SKM-1 (cell line): ENCODE measurements around the gene THEM5.
"Not testable (repeated sequence)": the region's sequence is repeated elsewhere in the genome, so short reads cannot be mapped to it uniquely, and the experiment has no call there.

Source experiments
- DNase-seq: peaks from one replicate; lab custom pipeline; 2025; ENCODE audit not compliant: unreplicated experiment; lab: John Stamatoyannopoulos, UW

The THEM5 gene

GRCh38 chr1:151853411-151853943 is at the start of gene THEM5:
Gene THEM5, minus strand, starts transcription at chr1:151853712. Its CDS starts 147 bp downstream, at chr1:151853565.
- no peak for DNase-seq

- no peak for DNase-seq
Observed at GRCh38 chr1:151902858-151903257, 49.3 kb upstream of the THEM5 start.

DNA sequence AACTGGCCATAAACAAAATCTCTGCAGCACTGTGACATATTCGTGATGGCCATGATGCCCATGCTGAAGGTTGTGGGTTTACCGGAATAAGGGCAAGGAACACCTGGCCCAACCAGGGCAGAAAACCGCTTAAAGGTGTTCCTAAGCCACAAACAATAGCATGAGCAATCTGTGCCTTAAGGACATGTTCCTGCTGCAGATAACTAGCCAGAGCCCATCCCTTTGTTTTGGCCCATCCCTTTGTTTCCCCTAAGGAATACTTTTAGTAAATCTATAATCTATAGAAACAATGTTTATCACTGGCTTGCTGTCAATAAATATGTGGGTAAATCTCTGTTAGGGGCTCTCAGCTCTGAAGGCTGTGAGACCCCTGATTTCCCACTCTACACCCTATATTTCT is 47.3 kb upstream of the THEM5 start:
- not testable (repeated sequence) for DNase-seq

DNA sequence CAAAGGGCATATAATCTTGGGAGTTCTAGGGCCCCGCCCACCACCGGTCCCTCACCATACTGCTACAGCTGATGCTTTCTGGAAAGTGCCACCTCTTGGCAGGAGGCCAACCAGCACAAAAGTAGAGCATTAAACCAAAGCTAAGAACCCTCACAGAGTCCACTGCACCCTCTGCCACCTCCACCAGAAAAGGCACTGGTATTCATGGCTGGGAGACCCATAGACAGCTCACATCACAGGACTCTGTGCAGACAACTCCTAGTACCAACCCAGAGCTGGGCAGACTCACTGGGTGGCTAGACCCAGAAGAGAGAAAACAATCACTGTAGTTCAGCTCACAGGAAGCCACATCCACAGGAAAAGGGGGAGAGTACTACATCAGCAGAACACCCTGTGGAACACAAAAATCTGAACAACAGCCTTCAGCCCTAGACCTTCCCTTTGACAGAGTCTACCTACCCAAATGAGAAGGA is 45.0 kb upstream of the THEM5 start:
- no peak for DNase-seq

GRCh38 chr1:151897991-151898431 is 44.5 kb upstream of the THEM5 start:
- DNase-seq = no peak

DNA sequence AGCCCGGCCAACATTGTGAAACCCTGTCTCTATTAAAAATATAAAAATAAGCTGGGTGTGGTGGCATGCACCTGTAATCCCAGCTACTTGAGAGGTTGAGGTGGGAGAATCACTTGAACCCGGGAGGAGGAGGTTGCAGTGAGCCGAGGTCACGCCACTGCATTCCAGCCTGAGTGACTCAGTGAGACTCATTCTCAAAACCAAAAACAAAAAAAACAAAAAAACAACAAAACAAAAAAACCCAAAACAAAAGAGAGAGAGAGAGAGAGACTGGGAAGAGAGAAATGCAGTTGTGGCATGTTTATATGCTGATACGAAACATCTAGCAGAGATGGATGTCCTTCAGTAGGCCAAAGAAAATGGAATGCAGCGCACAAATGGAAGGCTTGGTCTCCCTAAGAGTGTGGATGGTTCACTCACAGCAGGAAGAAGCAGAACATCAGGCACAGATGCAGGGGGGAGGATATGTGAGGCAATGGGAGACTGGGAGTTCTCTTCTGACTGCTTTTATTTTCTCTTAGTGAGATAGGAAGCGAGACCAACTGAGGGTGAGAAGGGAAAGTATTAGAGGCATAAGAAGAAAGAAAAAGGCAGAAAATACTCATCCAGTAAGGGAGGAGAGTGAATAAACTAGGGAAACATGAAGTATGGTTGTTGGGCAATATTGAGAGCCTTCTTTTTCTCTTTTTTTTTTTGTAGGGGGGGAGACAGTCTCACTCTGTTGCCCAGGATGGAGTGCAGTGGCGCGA is 39.8 kb upstream of the THEM5 start:
- no peak for DNase-seq

- DNase-seq = no peak
Observed at GRCh38 chr1:151892190-151892589, 38.7 kb upstream of the THEM5 start.

DNA sequence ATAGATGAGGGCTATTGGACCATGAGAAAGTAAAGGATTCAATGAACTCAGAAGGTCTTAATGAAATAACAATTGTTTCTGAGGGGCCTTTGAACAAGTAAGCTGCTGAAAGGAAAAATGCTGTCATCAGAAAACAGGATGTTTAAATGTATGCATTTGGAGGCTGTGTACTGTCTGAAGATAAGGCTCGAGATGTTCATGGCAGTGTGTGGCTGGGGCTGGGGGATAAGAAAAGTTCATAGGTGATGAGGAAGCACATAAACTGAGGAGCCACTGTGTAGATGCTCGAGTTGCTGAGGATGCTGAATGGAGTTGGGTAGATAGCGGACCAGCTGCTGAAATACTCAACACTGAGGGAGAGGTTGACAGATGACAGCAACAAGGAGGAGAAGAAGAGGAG is 38.0 kb upstream of the THEM5 start:
- no peak for DNase-seq

- DNase-seq = no peak
Observed at GRCh38 chr1:151888972-151889570, 35.6 kb upstream of the THEM5 start.

- no peak for DNase-seq
Observed at GRCh38 chr1:151887028-151887427, 33.5 kb upstream of the THEM5 start.

- DNase-seq = no peak
Observed at GRCh38 chr1:151885479-151885878, 32.0 kb upstream of the THEM5 start.

DNA sequence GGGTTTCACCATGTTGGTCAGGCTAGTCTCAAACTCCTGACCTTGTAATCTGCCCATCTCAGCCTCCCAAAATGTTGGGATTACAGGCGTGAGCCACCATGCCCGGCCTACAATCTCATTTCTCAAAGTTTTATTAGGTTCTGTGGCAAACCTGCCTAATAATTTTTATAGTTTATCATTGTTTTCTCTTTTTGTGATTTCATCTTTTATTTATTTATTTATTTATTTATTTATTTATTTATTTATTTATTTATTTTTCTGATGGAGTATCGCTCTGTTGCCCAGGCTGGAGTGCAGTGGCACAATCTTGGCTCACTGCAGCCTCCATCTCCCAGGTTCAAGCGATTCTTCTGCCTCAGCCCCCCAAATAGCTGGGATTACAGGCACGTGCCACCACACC is 31.4 kb upstream of the THEM5 start:
- not testable (repeated sequence) for DNase-seq

- DNase-seq = not testable (repeated sequence)
Observed at GRCh38 chr1:151884445-151884844, 30.9 kb upstream of the THEM5 start.

GRCh38 chr1:151883898-151884297 is 30.4 kb upstream of the THEM5 start:
- not testable (repeated sequence) for DNase-seq

DNA sequence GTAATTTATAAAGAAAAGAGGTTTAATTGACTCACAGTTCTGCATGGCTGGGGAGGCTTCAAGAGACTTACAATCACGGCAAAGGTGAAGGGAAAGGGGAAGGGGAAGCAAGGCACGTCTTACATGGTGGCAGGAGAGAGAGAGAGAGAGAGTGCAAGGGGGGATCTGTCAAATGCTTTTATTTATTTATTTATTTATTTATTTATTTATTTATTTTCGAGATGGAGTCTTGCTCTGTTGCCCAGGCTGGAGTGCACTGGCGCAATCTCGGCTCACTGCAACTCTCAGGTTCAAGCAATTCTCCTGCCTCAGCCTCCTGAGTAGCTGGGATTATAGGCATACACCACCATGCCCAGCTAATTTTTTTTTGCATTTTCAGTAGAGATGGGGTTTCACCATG is 29.4 kb upstream of the THEM5 start:
- not testable (repeated sequence) for DNase-seq

DNA sequence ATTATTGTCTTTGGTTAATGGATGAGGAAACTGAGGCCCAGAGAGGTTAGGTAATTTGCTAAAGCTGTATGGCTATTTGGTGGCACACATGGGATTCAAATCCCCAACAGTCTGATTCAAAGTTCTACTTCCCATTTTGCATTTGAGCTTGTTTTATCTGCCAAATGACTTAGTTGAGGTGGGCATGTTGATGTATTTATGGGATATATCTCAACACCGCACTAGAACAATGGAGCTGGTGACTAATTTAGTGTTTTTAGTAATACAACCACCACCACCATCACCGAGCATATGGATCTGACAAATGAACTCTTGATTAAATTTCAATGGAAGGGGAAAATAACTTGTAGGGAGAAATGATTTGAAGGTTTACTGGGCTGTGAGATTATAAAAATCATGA is 29.0 kb upstream of the THEM5 start:
- no peak for DNase-seq

GRCh38 chr1:151881479-151881878 is 28.0 kb upstream of the THEM5 start:
- DNase-seq = no peak

DNA sequence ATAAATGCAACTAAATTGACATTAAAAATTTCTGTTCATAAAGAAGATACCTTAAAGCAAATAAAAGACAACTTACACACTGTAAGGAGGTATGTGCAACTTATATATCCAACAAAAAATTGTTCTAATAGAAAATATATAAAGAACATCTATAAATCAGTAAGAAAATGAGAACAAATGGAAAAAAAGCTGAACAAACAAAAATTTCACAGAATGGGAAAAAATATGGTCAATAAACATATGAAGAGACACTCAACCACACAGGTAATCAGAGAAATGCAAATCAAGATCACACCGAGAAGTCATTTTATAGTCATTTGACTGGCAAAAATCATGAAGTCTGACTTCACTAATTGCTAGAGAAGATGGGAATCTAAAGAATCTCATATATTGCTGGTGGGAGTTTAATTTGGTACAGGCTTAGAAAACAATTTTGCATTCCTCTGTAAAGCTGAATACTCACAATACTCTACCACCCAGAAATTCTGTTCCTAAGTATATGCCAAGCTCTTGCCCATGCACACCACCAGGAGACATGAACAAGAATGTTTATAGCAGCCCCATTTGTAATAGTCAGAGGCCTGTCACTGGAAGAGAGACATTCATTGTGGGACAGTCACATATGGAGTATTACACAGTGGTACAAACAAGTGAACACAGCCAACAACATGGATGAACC is 22.0 kb upstream of the THEM5 start:
- no peak for DNase-seq

DNA sequence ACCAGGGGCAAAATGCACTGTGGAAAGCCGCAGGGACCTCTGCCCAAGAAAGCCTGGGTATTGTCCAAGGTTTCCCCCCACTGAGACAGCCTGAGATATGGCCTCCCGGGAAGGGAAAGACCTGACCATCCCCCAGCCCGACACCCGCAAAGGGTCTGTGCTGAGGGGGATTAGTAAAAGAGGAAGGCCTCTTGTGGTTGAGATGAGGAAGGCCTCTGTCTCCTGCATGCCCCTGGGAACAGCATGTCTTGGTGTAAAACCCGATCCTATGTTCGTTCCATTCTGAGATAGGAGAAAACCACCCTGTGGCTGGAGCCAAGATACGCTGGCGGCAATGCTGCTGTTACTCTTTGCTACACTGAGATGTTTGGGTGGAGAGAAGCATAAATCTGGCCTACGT is 19.3 kb upstream of the THEM5 start:
- not testable (repeated sequence) for DNase-seq

DNA sequence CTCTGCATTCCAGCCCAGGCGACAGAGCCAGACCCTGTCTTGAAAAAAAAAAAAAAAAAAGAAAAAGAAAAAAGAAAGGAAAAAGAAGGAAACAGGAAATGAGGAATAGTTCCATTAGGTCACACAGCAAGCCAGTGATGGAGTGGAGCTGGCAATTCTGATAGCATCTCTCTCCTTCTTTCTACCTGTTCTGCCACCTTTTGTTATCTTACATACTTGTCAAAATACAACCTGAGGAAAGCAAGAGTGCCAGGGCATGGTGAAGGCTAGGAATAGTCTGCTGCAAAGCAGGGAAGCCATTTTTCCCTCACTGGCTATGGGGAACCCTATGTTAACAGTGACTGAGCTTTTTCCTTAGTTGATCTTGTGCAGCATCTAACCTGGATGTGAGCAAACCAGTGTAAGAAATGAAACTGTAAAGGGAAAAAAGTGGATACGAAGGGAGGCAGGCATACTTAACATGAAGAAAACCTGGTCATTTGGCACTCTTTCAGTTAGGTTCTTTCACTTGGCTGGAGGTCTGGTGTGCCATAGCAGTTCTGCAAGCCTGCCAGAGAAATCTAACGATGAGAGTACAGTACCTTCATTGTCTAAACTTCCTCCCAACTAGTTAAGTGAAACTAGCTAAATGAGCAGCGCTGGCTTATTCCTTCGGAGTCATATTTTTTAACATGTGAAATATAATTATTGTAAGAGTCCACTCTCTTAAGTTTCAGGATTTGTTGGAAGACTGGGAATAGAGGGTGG is 17.9 kb upstream of the THEM5 start:
- DNase-seq = no peak

- DNase-seq = no peak
Observed at GRCh38 chr1:151868486-151868885, 15.0 kb upstream of the THEM5 start.
